ENCODE results near the gene CCL13.

Gene CCL13

DNA sequence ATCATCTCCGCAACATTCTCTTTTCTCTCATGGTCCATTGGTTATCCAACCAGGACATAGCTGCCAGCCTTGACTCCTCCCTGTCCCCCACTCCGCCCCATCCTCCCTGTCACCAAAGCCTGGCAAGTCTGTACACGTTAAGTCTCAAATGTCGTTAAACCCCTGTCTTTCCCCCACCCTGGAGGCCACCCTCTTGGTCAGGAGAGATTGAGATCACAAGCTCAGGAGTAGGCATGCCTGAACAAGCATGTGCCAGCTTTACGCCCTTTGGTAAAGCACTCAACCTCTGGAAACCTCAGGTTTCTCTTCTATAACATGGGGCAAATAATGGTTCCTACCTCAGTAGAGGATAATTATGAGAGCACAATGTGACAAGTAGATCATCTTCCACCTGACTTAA is 44.9 kb downstream of the CCL13 start:
- TF ChIP-seq, protein P1, sequence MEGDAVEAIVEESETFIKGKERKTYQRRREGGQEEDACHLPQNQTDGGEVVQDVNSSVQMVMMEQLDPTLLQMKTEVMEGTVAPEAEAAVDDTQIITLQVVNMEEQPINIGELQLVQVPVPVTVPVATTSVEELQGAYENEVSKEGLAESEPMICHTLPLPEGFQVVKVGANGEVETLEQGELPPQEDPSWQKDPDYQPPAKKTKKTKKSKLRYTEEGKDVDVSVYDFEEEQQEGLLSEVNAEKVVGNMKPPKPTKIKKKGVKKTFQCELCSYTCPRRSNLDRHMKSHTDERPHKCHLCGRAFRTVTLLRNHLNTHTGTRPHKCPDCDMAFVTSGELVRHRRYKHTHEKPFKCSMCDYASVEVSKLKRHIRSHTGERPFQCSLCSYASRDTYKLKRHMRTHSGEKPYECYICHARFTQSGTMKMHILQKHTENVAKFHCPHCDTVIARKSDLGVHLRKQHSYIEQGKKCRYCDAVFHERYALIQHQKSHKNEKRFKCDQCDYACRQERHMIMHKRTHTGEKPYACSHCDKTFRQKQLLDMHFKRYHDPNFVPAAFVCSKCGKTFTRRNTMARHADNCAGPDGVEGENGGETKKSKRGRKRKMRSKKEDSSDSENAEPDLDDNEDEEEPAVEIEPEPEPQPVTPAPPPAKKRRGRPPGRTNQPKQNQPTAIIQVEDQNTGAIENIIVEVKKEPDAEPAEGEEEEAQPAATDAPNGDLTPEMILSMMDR (IDR thresholded peaks at IDR 0.05; ENCODE audit: low read depth, low read length), result no peak
- DNase-seq (ENCODE audit: extremely low read depth, low read depth), result no peak

GRCh38 chr17:34403006-34403405 is 46.7 kb downstream of the CCL13 start:
- TF ChIP-seq, protein P1 (IDR thresholded peaks at IDR 0.05; ENCODE audit: low read depth, low read length), result no peak
- DNase-seq (ENCODE audit: extremely low read depth, low read depth), result no peak

- DNase-seq (ENCODE audit: extremely low read depth, low read depth), result no peak
These were observed 49.9 kb downstream of the CCL13 start for GRCh38 chr17:34406226-34406625.

More at GRCh38 chr17:34406226-34406625, 49.9 kb downstream of the CCL13 start:
- TF ChIP-seq, protein P1 (IDR thresholded peaks at IDR 0.05; ENCODE audit: low read depth, low read length), result no peak
